H1 (cell line): ENCODE measurements around the gene BAZ2B.

ENCODE experiments used
- CTCF ChIP-seq, 3 experiments: IDR thresholded peaks; 1 replicate in 2 of 3; 2 replicates in 1 of 3; pipeline versions ENCODE4 v1.5.1 to v1.6.1; 2011; ENCODE audit warnings: low read length in 3 of 3, mild to moderate bottlenecking in 3 of 3, inconsistent platforms in 2 of 3, low read depth in 1 of 3, moderate library complexity in 1 of 3; ENCODE audit not compliant: insufficient read depth in 1 of 3; ENCODE audit errors: control extremely low read depth in 1 of 3
- EP300 ChIP-seq, 2 experiments: IDR thresholded peaks; 1 replicate in 1 of 2; 2 replicates in 1 of 2; pipeline ENCODE4 v1.6.1; 2011 to 2012; ENCODE audit warnings: low read depth in 2 of 2, low read length in 2 of 2, mild to moderate bottlenecking in 2 of 2, borderline replicate concordance in 1 of 2, inconsistent platforms in 1 of 2, moderate library complexity in 1 of 2
- POLR2A ChIP-seq, 2 experiments: IDR thresholded peaks; 1 replicate in 1 of 2; 2 replicates in 1 of 2; pipeline ENCODE4 v1.6.1; 2011; ENCODE audit warnings: low read depth in 2 of 2, low read length in 2 of 2, mild to moderate bottlenecking in 2 of 2; ENCODE audit errors: control extremely low read depth in 1 of 2
- SIN3A ChIP-seq, 2 experiments: IDR thresholded peaks in 1 of 2; conservative IDR thresholded peaks in 1 of 2; 2 replicates each; pipeline ENCODE4 v1.6.1; 2011 to 2012; ENCODE audit warnings: low read length in 2 of 2, improper control_type of control experiment in 1 of 2, low read depth in 1 of 2, mild to moderate bottlenecking in 1 of 2
- SP2 ChIP-seq: IDR thresholded peaks from 2 replicates; pipeline ENCODE4 v1.6.1; 2012; ENCODE audit warnings: mild to moderate bottlenecking, low read length, inconsistent platforms
- TAF1 ChIP-seq: IDR thresholded peaks from 2 replicates; pipeline ENCODE4 v1.6.1; 2011; ENCODE audit warnings: mild to moderate bottlenecking, low read depth, low read length
- USF2 ChIP-seq: IDR thresholded peaks from 2 replicates; pipeline ENCODE4 v1.6.1; 2011; ENCODE audit warnings: low read length, improper control_type of control experiment
- ZNF274 ChIP-seq: IDR thresholded peaks from 2 replicates; pipeline ENCODE4 v1.7.0; 2012; ENCODE audit warnings: low read length, borderline replicate concordance; ENCODE audit errors: extremely low read depth

DNA sequence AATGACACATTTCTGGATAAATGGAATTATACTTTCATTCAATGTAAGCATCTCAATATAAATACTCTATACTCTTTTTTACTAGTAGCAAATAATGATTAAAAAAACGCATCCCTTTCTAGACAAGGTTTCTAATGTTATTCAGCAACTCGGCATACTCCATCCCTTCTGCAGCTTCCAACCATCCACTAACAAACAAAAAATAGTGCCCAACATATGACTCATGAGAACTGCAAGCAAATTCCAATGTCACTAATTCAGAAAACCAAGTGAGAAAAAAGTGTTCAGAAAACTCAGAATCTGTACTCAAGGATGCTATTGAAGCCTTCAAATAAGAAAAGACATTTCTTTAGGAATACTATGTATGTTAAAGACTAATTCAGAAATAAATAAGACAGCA is 140.0 kb downstream of the BAZ2B start:
- TF ChIP-seq CTCF (IDR thresholded peaks at IDR 0.05; ENCODE audit: control extremely low read depth in 1 of 3, insufficient read depth in 1 of 3, low read depth in 1 of 3, low read length in 3 of 3) (no peak), EP300 (IDR thresholded peaks at IDR 0.05; ENCODE audit: borderline replicate concordance in 1 of 2, low read depth in 2 of 2, low read length in 2 of 2) (no peak), TAF1 (no peak), SIN3A (conservative IDR thresholded peaks at IDR 0.05 in 1 of 2, IDR thresholded peaks at IDR 0.05 in 1 of 2; ENCODE audit: low read depth in 1 of 2, low read length in 2 of 2) (no peak), ZNF274 (no peak), USF2 (no peak), SP2 (no peak), POLR2A (IDR thresholded peaks at IDR 0.05; ENCODE audit: control extremely low read depth in 1 of 2, low read depth in 2 of 2, low read length in 2 of 2) (no peak)
